HG03520 (cell line): ENCODE measurements around the gene FTO.
"Not testable (repeated sequence)": the region's sequence is repeated elsewhere in the genome, so short reads cannot be mapped to it uniquely, and the experiment has no call there.

ENCODE experiments used
- ATAC-seq: cut with Tn5 transposase; IDR thresholded peaks from one replicate; pipeline ENCODE4 v1.9.1; 2021; ENCODE audit warnings: mild to moderate bottlenecking, moderate library complexity; ENCODE audit not compliant: unreplicated experiment

FTO gene

GRCh38 chr16:53849994-53850393 is 146.0 kb downstream of the FTO start:
- no peak for ATAC-seq

GRCh38 chr16:53852678-53853077 is 148.7 kb downstream of the FTO start:
- no peak for ATAC-seq

- no peak for ATAC-seq
Observed at GRCh38 chr16:53855056-53855455, 151.1 kb downstream of the FTO start.

- no peak for ATAC-seq
Observed at GRCh38 chr16:53855511-53855910, 151.6 kb downstream of the FTO start.

- ATAC-seq: no peak
Observed at GRCh38 chr16:53859995-53860540, 156.1 kb downstream of the FTO start.

- no peak for ATAC-seq
Observed at GRCh38 chr16:53863861-53864260, 159.9 kb downstream of the FTO start.

- ATAC-seq: no peak
Observed at GRCh38 chr16:53864819-53865493, 161.0 kb downstream of the FTO start.

GRCh38 chr16:53865494-53865863 is 161.5 kb downstream of the FTO start:
- ATAC-seq: no peak

- no peak for ATAC-seq
Observed at GRCh38 chr16:53866520-53866919, 162.6 kb downstream of the FTO start.

GRCh38 chr16:53870831-53871230 is 166.9 kb downstream of the FTO start:
- ATAC-seq: no peak

- ATAC-seq: no peak
Observed at GRCh38 chr16:53872248-53873221, 168.6 kb downstream of the FTO start.

- no peak for ATAC-seq
Observed at GRCh38 chr16:53876811-53877210, 172.9 kb downstream of the FTO start.

- ATAC-seq: no peak
Observed at GRCh38 chr16:53878216-53878615, 174.3 kb downstream of the FTO start.

- no peak for ATAC-seq
Observed at GRCh38 chr16:53881371-53881770, 177.4 kb downstream of the FTO start.

- no peak for ATAC-seq
Observed at GRCh38 chr16:53882310-53882709, 178.4 kb downstream of the FTO start.

GRCh38 chr16:53884748-53885147 is 180.8 kb downstream of the FTO start:
- no peak for ATAC-seq

GRCh38 chr16:53886482-53887378 is 182.8 kb downstream of the FTO start:
- no peak for ATAC-seq

- ATAC-seq: no peak
Observed at GRCh38 chr16:53888222-53888621, 184.3 kb downstream of the FTO start.

GRCh38 chr16:53890877-53891276 is 186.9 kb downstream of the FTO start:
- ATAC-seq: not testable (repeated sequence)

GRCh38 chr16:53891409-53892139 is 187.6 kb downstream of the FTO start:
- no peak for ATAC-seq
